Trophoblast cell (in vitro differentiated cells and primary cell): ENCODE data around the gene SEC61B.

Experiments
- DNase-seq, 2 donors: peaks; one replicate each; pipeline ENCODE4 v3.0.0-alpha.2; 2016
- H2AFZ ChIP-seq: 2 replicates; pipeline ENCODE4 v1.6.1; 2013; ENCODE audit warnings: low read length, moderate library complexity, mild to moderate bottlenecking; ENCODE audit not compliant: insufficient read depth, poor library complexity
- H2AK5ac ChIP-seq: 2 replicates; pipeline ENCODE4 v1.6.1; 2013; ENCODE audit warnings: mild to moderate bottlenecking, low read length
- H2BK120ac ChIP-seq: 2 replicates; pipeline ENCODE4 v1.6.1; 2013; ENCODE audit warnings: low read length, mild to moderate bottlenecking, moderate library complexity; ENCODE audit not compliant: insufficient read depth, poor library complexity
- H2BK12ac ChIP-seq: 2 replicates; pipeline ENCODE4 v1.6.1; 2013; ENCODE audit warnings: mild to moderate bottlenecking, low read length, moderate library complexity
- H2BK5ac ChIP-seq: 2 replicates; pipeline ENCODE4 v1.6.1; 2013; ENCODE audit warnings: low read length, low read depth, moderate library complexity, mild to moderate bottlenecking; ENCODE audit not compliant: poor library complexity
- H3K14ac ChIP-seq: 2 replicates; pipeline ENCODE4 v1.6.1; 2013; ENCODE audit warnings: mild to moderate bottlenecking, low read length
- H3K18ac ChIP-seq: 2 replicates; pipeline ENCODE4 v1.6.1; 2013; ENCODE audit warnings: mild to moderate bottlenecking, low read length
- H3K23ac ChIP-seq: 2 replicates; pipeline ENCODE4 v1.6.1; 2013; ENCODE audit warnings: low read length
- H3K27ac ChIP-seq: 2 replicates; pipeline ENCODE4 v1.5.1; 2013; ENCODE audit warnings: low read depth, mild to moderate bottlenecking, inconsistent platforms, low read length, moderate library complexity
- H3K27me3 ChIP-seq: 2 replicates; pipeline ENCODE4 v1.6.1; 2013; ENCODE audit warnings: inconsistent platforms, mild to moderate bottlenecking, low read length, moderate library complexity; ENCODE audit not compliant: insufficient read depth
- H3K36me3 ChIP-seq, 2 experiments: 1 replicate in 1 of 2; 2 replicates in 1 of 2; pipeline ENCODE4 v1.6.1; 2013; ENCODE audit warnings: low read length in 2 of 2, mild to moderate bottlenecking in 2 of 2, moderate library complexity in 1 of 2; ENCODE audit not compliant: insufficient read depth in 2 of 2, control insufficient read depth in 1 of 2
- H3K4ac ChIP-seq: 2 replicates; pipeline ENCODE4 v1.6.1; 2013; ENCODE audit warnings: low read depth, mild to moderate bottlenecking, low read length, moderate library complexity
- H3K4me1 ChIP-seq, 2 experiments: 1 replicate in 1 of 2; 2 replicates in 1 of 2; pipeline ENCODE4 v1.6.1; 2013; ENCODE audit warnings: low read length in 2 of 2, mild to moderate bottlenecking in 2 of 2, moderate library complexity in 1 of 2; ENCODE audit not compliant: insufficient read depth in 2 of 2, control insufficient read depth in 1 of 2
- H3K4me2 ChIP-seq: 2 replicates; pipeline ENCODE4 v1.6.1; 2013; ENCODE audit warnings: inconsistent platforms, mild to moderate bottlenecking, low read length, moderate library complexity
- H3K4me3 ChIP-seq: 2 replicates; pipeline ENCODE4 v1.5.1; 2013; ENCODE audit warnings: mild to moderate bottlenecking, low read depth, low read length, inconsistent platforms
- H3K79me1 ChIP-seq: one replicate; pipeline ENCODE4 v1.6.1; 2013; ENCODE audit warnings: low read length
- H3K79me2 ChIP-seq: 2 replicates; pipeline ENCODE4 v1.6.1; 2013; ENCODE audit warnings: low read length, mild to moderate bottlenecking; ENCODE audit not compliant: control insufficient read depth, insufficient read depth, poor library complexity
- H3K9ac ChIP-seq: 2 replicates; pipeline ENCODE4 v1.6.1; 2013; ENCODE audit warnings: mild to moderate bottlenecking, low read length
- H3K9me3 ChIP-seq: 2 replicates; pipeline ENCODE4 v1.6.1; 2013; ENCODE audit warnings: low read depth, mild to moderate bottlenecking, control low read depth, inconsistent platforms, low read length; ENCODE audit not compliant: insufficient read depth
- H4K12ac ChIP-seq: 2 replicates; pipeline ENCODE4 v1.6.1; 2013; ENCODE audit warnings: low read depth, mild to moderate bottlenecking, low read length, moderate library complexity
- H4K8ac ChIP-seq: 2 replicates; pipeline ENCODE4 v1.6.1; 2013; ENCODE audit warnings: low read depth, mild to moderate bottlenecking, low read length, moderate library complexity
- H4K91ac ChIP-seq: one replicate; pipeline ENCODE4 v1.6.1; 2013; ENCODE audit warnings: low read depth, mild to moderate bottlenecking, low read length, moderate library complexity
- WGBS: extraction: QIAGEN DNeasy Blood & Tissue Kit; methylation state at CpG from one replicate; pipeline ENCODE4 v1.1.7; 2013; ENCODE audit warnings: missing lambda C conversion rate; ENCODE audit not compliant: insufficient read length, insufficient coverage; ENCODE audit errors: extremely low coverage; 5-methylcytosine and 5-hydroxymethylcytosine counted together

SEC61B gene

GRCh38 chr9:99270491-99270890, 48.4 kb downstream of the SEC61B start:
- Histone ChIP-seq H4K8ac (no peak overlapping the region), H2BK5ac (no peak overlapping the region), H3K18ac (no peak overlapping the region), H3K4ac (no peak overlapping the region), H3K27ac (no peak overlapping the region), H2BK120ac (no peak overlapping the region), H4K91ac (no peak overlapping the region), H3K4me2 (no peak overlapping the region), H2BK12ac (no peak overlapping the region), H3K14ac (no peak overlapping the region), H3K9me3 (no peaks in the 10 kb centered on the region), H3K4me1 (no peaks in the 10 kb centered on the region), H3K23ac (no peak overlapping the region), H3K79me2 (no peaks in the 10 kb centered on the region), H3K36me3 (no peaks in the 10 kb centered on the region), H3K9ac (no peak overlapping the region), H2AFZ (no peak overlapping the region), H2AK5ac (no peak overlapping the region), H4K12ac (no peak overlapping the region), H3K27me3 (no peaks in the 10 kb centered on the region), H3K4me3 (no peak overlapping the region), H3K79me1 (no peaks in the 10 kb centered on the region)
- WGBS: no CpG with 5 or more reads among the region's 3 CpGs
- no peak for DNase-seq

GRCh38 chr9:99272836-99273235, 50.8 kb downstream of the SEC61B start:
- Histone ChIP-seq H3K27ac (no peak overlapping the region), H3K4me2 (no peak overlapping the region), H3K14ac (no peak overlapping the region), H3K4ac (no peak overlapping the region), H4K91ac (no peak overlapping the region), H3K18ac (no peak overlapping the region), H3K79me1 (no peaks in the 10 kb centered on the region), H4K12ac (no peak overlapping the region), H4K8ac (no peak overlapping the region), H3K23ac (no peak overlapping the region), H2AFZ (no peak overlapping the region), H2AK5ac (no peak overlapping the region), H2BK12ac (no peak overlapping the region), H3K27me3 (no peaks in the 10 kb centered on the region), H3K9me3 (no peaks in the 10 kb centered on the region), H3K79me2 (no peaks in the 10 kb centered on the region), H3K9ac (no peak overlapping the region), H2BK5ac (no peak overlapping the region), H3K4me1 (no peaks in the 10 kb centered on the region), H3K36me3 (no peaks in the 10 kb centered on the region), H2BK120ac (no peak overlapping the region), H3K4me3 (no peak overlapping the region)
- DNase-seq: no peak

GRCh38 chr9:99274016-99274415, 51.9 kb downstream of the SEC61B start:
- no peak for DNase-seq
- Histone ChIP-seq H3K4me2 (no peak overlapping the region), H3K27me3 (no peaks in the 10 kb centered on the region), H3K36me3 (no peaks in the 10 kb centered on the region), H3K79me1 (no peaks in the 10 kb centered on the region), H3K9me3 (no peaks in the 10 kb centered on the region), H3K23ac (no peak overlapping the region), H2BK120ac (no peak overlapping the region), H3K79me2 (no peaks in the 10 kb centered on the region), H2AK5ac (no peak overlapping the region), H3K14ac (no peak overlapping the region), H2AFZ (no peak overlapping the region), H3K4me3 (no peak overlapping the region), H4K12ac (no peak overlapping the region), H2BK5ac (no peak overlapping the region), H4K8ac (no peak overlapping the region), H3K9ac (no peak overlapping the region), H3K18ac (no peak overlapping the region), H3K27ac (no peak overlapping the region), H4K91ac (no peak overlapping the region), H3K4ac (no peak overlapping the region), H3K4me1 (no peaks in the 10 kb centered on the region), H2BK12ac (no peak overlapping the region)
- no CpG with 5 or more reads among the region's 5 CpGs for WGBS

GRCh38 chr9:99274495-99274894, 52.4 kb downstream of the SEC61B start:
- H4K12ac ChIP-seq: no peak overlapping the region

More at GRCh38 chr9:99274495-99274894, 52.4 kb downstream of the SEC61B start:
- no peak overlapping the region for H2AK5ac ChIP-seq
- H3K23ac ChIP-seq: no peak overlapping the region
- no peak overlapping the region for H3K18ac ChIP-seq
- no peaks in the 10 kb centered on the region for H3K36me3 ChIP-seq
- H3K27ac ChIP-seq: no peak overlapping the region
- no peak overlapping the region for H3K4ac ChIP-seq
- no peak overlapping the region for H3K14ac ChIP-seq
- no peak overlapping the region for H3K4me3 ChIP-seq
- H4K8ac ChIP-seq: no peak overlapping the region
- H2BK12ac ChIP-seq: no peak overlapping the region
- H2AFZ ChIP-seq: no peak overlapping the region
- no peak for DNase-seq
- H3K79me2 ChIP-seq: no peaks in the 10 kb centered on the region
- no peaks in the 10 kb centered on the region for H3K79me1 ChIP-seq
- H3K4me2 ChIP-seq: no peak overlapping the region
- no peak overlapping the region for H4K91ac ChIP-seq
- H3K9me3 ChIP-seq: no peaks in the 10 kb centered on the region
- H2BK5ac ChIP-seq: no peak overlapping the region
- WGBS: no CpG with 5 or more reads among the region's 2 CpGs
- no peaks in the 10 kb centered on the region for H3K4me1 ChIP-seq
- no peaks in the 10 kb centered on the region for H3K27me3 ChIP-seq
- no peak overlapping the region for H3K9ac ChIP-seq
- H2BK120ac ChIP-seq: no peak overlapping the region
